Right renal pelvis (tissue), 4 donors: ENCODE data around the gene DRGX. TPM values are rescaled to one million over a fixed set of nuclear protein-coding genes. Genes with fewer than 3 reads are reported as not detected.

Experiments used
- DNase-seq, 4 donors: peaks; one replicate each; pipeline ENCODE4 v3.0.0-alpha.2; 2013; ENCODE audit warnings: low read depth in 4 of 4, low spot score in 3 of 4, missing footprints in 1 of 4
- polyA plus RNA-seq, 4 donors: library from polyadenylated mRNA; unstranded; fragments of 120-200 nt; gene quantifications; one replicate each; pipeline ENCODE4 v1.2.1, GENCODE V29; 2013; ENCODE audit not compliant: insufficient read length in 4 of 4

DRGX gene
- polyA plus RNA-seq, 4 donors: 0.05 to 0.07 TPM; not detected in 2

DNA sequence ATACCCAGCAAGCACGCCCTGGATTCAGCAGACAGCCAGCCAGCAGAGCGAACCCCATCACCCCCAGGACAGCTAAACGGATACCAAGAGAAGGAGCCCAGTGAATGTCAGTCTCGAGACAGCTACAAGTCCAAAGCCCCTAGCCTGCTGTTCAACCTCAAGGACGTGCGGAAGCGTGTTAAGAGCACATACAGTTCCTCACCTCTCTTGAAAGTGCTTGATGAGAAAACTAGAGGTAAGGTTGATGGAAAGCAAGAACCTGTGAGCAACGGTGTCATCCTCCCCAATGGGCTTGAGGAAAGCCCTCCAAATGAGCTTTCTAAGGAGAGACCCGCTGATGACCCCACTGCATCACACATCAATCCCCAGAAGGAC lies 72.0 kb downstream of the DRGX start:
- DNase-seq: no peak

DNA sequence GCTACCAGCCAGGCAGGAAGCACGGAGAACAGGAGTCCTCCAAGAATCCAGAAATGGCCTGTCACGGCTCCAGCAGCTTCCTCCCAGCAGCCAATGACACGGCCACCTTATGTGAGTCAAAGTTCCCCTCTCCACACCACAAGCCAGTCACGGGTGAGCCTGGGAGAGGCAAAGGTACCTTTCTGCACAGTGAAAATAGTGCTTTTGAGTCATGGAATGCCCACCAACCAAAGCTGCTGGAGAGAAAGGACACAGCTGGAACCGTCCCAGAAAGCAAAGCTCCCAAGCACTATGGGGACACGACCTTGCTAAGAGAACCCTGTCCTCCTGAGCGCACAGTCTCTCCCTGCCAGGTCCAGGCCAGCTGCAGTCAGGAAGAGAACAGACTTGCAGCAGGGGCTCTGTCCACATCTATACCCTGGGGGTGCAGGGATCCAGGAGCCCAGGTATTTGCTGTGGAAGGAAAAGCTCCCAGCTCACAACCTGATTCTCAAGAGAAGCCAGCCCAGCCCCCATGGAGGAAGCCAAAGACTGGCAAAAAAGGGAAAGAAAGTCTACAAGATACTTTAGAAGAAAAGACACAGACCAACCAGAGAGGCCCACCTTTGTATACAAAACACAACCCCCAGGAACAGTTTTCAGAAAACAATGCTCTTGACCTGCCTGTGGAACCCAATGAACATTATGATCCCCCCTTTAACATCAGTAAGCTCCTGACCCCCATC lies 72.6 kb downstream of the DRGX start:
- no peak for DNase-seq

DNA sequence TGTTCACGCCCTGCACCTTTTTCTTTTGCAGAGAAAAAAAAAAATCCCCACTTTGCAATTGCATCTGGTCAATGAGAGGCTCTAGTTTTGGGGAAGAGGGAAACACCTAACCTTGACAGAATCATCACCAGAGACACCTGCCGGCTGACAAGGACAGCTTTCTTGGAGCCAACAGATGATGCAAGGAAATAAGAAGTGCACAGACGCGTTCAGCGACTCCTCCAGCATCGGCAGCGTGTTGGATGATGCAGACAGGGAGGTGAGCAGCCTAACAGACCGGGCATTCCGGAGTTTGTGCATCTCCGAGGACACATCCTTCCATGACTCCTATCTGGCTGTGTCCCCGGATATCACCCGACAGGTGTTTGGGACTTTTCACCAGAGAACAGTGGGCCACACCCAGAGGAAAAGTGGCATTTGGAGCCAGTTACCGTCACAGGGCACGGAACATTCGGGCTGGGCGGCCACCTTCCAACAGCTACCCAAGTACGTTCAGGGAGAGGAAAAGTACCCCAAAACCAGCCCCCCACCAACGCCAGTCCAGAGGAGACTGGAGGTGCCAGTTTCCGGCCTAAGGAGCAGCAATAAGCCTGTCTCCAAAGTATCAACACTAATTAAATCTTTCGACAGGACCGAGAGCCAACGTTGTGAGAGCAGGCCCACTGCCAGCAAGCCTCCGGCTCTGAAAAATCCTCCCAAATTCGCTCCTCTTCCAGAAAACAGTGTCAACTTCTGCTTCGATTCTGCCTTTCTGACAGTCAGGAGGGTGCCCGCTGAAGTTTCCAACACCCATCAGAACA lies 73.3 kb downstream of the DRGX start:
- no peak for DNase-seq

DNA sequence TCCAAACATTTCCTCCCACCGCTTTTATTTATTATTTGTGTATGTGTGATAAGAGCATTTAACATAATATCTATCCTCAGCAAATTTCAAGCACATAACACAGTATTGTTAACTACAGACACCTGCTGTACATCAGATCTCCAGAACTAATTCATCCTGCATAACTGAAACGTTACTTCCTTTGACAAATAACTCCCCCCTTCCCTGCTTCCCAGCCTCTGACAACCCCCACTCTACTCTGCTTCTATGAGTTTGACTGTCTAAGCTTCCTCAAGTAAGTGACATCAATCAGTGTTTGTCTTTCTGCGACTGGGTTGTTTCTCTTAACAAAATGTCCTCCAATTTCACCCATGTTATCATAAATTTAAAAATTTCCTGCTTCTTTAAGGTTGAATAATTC lies 74.9 kb downstream of the DRGX start:
- no peak for DNase-seq

DNA sequence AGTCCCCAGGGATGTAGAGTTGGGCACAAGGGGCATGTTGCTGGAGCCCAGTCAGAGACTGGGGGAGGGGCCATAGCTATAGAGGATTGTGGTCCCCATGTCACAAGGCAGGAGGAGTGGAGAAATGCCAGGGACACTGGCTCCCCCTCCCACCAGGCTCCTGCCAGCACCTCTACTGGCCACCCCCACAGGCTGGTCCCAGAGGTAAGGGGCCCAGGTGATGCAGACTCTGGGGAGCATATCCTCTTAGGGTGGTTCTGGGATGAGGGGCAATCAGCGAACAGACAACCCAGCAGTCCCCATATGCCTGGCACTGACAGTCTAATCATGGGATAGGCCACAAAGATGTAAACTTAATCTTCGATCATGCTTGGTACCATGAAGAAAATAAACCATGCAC lies 75.7 kb downstream of the DRGX start:
- DNase-seq: no peak

DNA sequence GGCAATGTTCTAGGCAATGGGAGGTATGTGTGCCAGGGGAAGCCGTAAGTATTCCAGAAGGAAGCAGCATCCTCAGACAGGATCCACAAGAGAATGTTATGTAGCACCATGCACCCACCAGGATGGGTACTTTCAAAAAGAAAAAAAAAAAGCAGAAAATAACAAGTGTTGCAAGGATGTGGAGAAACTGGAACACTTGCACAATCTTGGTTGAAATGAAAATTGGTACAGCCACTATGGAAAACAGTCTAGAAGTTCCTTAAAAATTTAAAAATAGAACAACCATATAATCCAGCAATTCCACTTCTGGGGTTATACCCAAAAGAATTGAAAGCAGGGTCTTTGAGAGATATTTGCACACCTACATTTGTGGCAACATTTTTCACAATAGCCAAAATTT lies 76.7 kb downstream of the DRGX start:
- DNase-seq: no peak

DNA sequence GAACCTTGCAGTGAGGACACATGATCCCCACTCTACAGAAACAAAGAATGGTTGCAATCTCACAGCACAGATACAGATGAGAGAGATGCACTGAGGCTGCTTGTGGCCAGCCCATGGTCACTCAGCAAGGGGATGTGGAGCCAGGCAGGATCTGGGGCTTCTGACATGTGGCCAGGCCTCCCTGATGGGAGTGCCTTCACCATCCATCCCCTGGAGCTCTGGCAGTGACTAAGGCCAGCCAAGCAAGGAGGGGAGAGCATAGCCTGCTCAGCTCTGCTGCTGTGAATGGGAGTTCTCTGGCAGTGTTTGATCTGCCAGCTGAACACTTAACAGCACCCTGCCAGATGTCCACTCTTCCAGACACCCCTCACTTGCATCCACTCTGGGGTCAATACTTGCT lies 77.1 kb downstream of the DRGX start:
- DNase-seq: no peak

DNA sequence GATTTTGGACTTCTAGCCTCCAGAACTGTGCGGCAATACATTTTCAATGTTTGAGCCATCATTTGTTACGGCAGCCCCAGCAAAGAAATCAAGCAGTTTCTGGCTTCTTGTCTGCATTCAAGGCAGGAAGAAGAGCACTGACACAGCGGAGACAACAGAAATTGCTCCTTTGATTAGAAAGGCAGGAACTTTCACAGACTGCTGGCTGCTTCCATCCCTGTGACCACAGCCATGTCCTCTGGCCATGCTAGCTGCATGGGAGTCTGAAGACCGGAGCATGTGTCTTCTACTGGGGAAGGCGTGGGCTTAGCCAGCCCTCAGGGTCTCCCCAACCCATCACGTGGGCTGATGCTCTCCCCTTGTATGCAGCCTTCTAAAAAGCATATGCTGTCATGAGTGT lies 77.9 kb downstream of the DRGX start:
- DNase-seq: no peak

DNA sequence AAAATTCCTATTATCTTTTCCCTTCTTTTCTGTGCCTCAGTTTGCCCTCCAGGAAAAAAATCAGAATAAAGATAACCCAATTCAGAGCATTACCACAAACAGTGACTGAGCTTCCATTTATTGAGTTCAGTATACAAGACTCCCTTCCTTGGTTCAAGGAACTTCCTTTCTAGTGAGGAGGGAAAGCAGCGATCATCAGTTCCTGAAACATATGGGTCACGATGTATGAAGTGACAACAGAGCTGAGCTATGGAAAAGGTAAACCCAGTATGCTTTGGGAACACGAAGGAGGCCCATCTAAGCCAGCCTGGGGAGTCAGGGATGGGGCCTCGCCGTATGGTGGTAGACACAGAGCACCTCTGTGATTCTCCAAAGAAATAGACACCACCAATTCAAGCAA lies 81.1 kb downstream of the DRGX start:
- DNase-seq: no peak

Other genes with a start within 250 kb of the DRGX start
- 1 to 10 TPM; 2.1 to 3.6 (median 2.7) TPM for gene TMEM273, start 207.7 kb downstream of the DRGX start, polyA plus RNA-seq
- under 1 TPM; 0.10 to 0.17 (median 0.14) TPM for gene C10orf71, start 96.9 kb downstream of the DRGX start, polyA plus RNA-seq
- gene ERCC6, start 143.0 kb upstream of the DRGX start, polyA plus RNA-seq: 10 to 100 TPM; 15.2 to 17.7 (median 16.4) TPM
- not detected for gene SLC18A3, start 214.2 kb upstream of the DRGX start, polyA plus RNA-seq
- gene CHAT, start 217.9 kb upstream of the DRGX start, polyA plus RNA-seq: not detected